Measurements from ENCODE around the gene OLFM2.

OLFM2 gene

DNA sequence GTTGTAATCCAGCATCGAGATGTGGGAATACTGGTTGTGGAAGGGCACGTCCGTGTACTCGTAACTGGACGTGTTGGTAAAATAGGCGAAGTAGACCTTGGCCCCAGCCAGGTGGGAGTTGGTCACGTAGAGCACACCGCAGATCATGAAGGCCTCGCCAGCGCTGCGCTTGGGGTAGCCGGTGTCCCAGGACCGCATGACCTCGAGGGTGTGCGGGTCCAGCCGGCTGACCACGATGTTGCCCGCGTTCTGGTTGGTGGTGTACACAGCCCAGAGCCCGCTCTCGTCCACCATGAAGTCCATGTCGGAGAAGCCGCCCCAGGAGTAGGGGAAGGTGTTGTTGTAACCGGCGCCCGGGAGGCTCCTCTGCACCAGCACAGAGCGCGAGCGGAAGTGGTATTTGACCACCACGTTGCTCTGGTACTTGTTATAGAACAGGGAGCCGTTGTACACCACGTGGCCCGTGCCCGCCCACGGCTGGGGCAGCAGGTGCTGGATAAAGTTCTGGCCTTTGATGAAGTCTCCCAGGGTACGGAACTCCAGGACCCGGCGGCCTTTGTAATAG is 82.0 kb downstream of the OLFM2 start:
- no peak for TF ChIP-seq RAD21 (IDR thresholded peaks at IDR 0.05; ENCODE audit: low read depth)
- TF ChIP-seq YY1 (IDR thresholded peaks at IDR 0.05; ENCODE audit: low read depth) = no peak

DNA sequence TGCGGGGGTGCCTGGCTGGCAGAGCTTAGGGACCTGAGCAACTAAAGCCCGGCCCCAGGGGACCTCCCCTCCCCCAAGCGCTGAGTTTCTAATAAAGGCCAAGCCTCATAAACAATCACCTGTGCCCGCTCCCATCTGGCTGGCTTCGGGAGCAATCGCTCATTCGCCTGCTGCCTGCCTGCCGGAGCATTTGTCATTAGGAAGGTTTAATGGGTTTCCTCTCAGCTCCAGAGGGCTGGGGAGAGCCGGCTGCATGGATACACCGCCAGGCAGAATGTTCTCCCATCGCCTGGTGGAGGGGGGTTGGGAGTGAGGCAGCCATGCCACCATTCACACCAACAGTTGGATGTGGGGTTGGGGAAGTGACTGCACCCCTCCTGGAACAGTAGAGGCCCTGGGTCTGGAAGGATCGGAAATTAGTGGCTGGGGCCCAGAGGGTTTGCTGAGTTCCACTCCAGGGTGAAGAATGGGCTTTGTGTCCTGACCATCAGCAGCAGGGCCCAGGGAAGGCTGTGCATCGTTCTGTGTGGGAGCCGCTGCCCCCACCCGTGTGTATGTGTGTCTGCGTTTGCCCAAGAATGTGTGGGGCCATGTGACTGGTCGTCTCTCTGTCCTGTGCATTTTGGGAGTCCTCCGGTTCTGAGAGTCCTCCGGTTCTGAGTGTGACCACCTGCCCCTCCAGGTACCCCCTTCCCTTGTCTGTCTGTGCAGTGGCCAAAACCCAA is 85.9 kb downstream of the OLFM2 start:
- no peak for TF ChIP-seq NFIC (IDR thresholded peaks at IDR 0.05)
- no peak for TF ChIP-seq FOXM1 (IDR thresholded peaks at IDR 0.05; ENCODE audit: borderline replicate concordance, low read depth)
- no peak for TF ChIP-seq TAF1 (IDR thresholded peaks at IDR 0.05; ENCODE audit: low read depth)
- no peak for TF ChIP-seq TEAD4 (IDR thresholded peaks at IDR 0.05)
- TF ChIP-seq, protein P1, sequence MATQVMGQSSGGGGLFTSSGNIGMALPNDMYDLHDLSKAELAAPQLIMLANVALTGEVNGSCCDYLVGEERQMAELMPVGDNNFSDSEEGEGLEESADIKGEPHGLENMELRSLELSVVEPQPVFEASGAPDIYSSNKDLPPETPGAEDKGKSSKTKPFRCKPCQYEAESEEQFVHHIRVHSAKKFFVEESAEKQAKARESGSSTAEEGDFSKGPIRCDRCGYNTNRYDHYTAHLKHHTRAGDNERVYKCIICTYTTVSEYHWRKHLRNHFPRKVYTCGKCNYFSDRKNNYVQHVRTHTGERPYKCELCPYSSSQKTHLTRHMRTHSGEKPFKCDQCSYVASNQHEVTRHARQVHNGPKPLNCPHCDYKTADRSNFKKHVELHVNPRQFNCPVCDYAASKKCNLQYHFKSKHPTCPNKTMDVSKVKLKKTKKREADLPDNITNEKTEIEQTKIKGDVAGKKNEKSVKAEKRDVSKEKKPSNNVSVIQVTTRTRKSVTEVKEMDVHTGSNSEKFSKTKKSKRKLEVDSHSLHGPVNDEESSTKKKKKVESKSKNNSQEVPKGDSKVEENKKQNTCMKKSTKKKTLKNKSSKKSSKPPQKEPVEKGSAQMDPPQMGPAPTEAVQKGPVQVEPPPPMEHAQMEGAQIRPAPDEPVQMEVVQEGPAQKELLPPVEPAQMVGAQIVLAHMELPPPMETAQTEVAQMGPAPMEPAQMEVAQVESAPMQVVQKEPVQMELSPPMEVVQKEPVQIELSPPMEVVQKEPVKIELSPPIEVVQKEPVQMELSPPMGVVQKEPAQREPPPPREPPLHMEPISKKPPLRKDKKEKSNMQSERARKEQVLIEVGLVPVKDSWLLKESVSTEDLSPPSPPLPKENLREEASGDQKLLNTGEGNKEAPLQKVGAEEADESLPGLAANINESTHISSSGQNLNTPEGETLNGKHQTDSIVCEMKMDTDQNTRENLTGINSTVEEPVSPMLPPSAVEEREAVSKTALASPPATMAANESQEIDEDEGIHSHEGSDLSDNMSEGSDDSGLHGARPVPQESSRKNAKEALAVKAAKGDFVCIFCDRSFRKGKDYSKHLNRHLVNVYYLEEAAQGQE (IDR thresholded peaks at IDR 0.05; ENCODE audit: low read depth) = no peak
- TF ChIP-seq EP300 (IDR thresholded peaks at IDR 0.05; ENCODE audit: borderline replicate concordance) = no peak
- TF ChIP-seq, protein P2, sequence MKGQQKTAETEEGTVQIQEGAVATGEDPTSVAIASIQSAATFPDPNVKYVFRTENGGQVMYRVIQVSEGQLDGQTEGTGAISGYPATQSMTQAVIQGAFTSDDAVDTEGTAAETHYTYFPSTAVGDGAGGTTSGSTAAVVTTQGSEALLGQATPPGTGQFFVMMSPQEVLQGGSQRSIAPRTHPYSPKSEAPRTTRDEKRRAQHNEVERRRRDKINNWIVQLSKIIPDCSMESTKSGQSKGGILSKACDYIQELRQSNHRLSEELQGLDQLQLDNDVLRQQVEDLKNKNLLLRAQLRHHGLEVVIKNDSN (IDR thresholded peaks at IDR 0.05) = no peak
- TF ChIP-seq YY1 (IDR thresholded peaks at IDR 0.05; ENCODE audit: low read depth) = no peak
- no peak for TF ChIP-seq RAD21 (IDR thresholded peaks at IDR 0.05; ENCODE audit: low read depth)
- TF ChIP-seq CEBPB (IDR thresholded peaks at IDR 0.05) = no peak
- TF ChIP-seq, protein P3, sequence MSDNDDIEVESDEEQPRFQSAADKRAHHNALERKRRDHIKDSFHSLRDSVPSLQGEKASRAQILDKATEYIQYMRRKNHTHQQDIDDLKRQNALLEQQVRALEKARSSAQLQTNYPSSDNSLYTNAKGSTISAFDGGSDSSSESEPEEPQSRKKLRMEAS (IDR thresholded peaks at IDR 0.05) = no peak
- TF ChIP-seq EGR1 (IDR thresholded peaks at IDR 0.05) = no peak
- no peak for TF ChIP-seq ZBTB7A (IDR thresholded peaks at IDR 0.05; ENCODE audit: low read depth)
- TF ChIP-seq TCF12 (IDR thresholded peaks at IDR 0.05; ENCODE audit: low read depth) = no peak
- no peak for TF ChIP-seq CREB1 (IDR thresholded peaks at IDR 0.05; ENCODE audit: low read depth)

DNA sequence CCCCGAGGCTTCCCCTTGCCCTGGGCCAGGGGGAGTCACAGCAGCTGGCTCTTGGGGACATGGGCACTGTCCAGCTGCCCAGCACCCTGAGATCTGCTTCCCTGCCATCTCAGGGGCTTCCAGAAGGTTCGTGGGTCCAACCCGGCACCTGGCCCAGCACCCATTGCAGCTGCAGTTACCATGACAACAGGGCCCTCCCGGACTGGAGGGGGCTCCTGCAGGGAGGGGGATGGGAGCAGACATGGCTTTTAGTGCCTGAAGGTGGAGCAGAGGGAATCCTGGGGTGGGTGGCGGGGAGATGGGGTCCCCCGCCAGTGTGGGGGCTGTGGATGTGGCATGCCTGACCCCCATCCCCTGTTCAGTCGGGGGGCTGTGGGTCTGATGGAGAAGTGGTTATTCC is 86.5 kb downstream of the OLFM2 start:
- TF ChIP-seq ZBTB7A (IDR thresholded peaks at IDR 0.05; ENCODE audit: low read depth) (no peak), TAF1 (IDR thresholded peaks at IDR 0.05; ENCODE audit: low read depth) (no peak), EGR1 (IDR thresholded peaks at IDR 0.05) (no peak), FOXM1 (IDR thresholded peaks at IDR 0.05; ENCODE audit: borderline replicate concordance, low read depth) (no peak), TCF12 (IDR thresholded peaks at IDR 0.05; ENCODE audit: low read depth) (no peak), TEAD4 (IDR thresholded peaks at IDR 0.05) (no peak), NFIC (IDR thresholded peaks at IDR 0.05) (no peak), CEBPB (IDR thresholded peaks at IDR 0.05) (no peak), YY1 (IDR thresholded peaks at IDR 0.05; ENCODE audit: low read depth) (no peak), EP300 (IDR thresholded peaks at IDR 0.05; ENCODE audit: borderline replicate concordance) (no peak), RAD21 (IDR thresholded peaks at IDR 0.05; ENCODE audit: low read depth) (no peak), CREB1 (IDR thresholded peaks at IDR 0.05; ENCODE audit: low read depth) (no peak)
- TF ChIP-seq, protein P1 (IDR thresholded peaks at IDR 0.05; ENCODE audit: low read depth) = no peak
- TF ChIP-seq, protein P2 (IDR thresholded peaks at IDR 0.05) = no peak
- TF ChIP-seq, protein P3 (IDR thresholded peaks at IDR 0.05) = no peak

DNA sequence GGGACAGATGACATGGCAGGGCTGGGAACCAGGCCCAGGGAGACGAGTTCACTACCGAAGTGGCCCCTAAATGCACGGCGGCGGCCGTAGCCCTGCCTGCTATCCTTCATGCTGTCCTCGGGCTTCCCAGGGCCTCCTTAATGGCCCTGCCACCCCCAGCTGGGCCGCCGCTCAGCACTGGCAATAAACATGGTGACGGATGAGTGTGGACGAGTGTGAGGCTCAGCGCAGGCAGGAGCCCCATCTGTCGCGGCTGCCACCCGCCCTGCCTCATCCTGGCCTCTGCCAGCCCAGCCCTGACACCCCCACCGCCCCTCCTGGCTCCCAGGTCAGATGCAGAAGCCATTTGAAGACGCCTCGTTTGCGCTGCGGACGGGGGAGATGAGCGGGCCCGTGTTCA is 87.6 kb downstream of the OLFM2 start:
- TF ChIP-seq TEAD4 (IDR thresholded peaks at IDR 0.05) = no peak
- TF ChIP-seq TAF1 (IDR thresholded peaks at IDR 0.05; ENCODE audit: low read depth) = no peak
- no peak for TF ChIP-seq CREB1 (IDR thresholded peaks at IDR 0.05; ENCODE audit: low read depth)
- no peak for TF ChIP-seq NFIC (IDR thresholded peaks at IDR 0.05)
- TF ChIP-seq YY1 (IDR thresholded peaks at IDR 0.05; ENCODE audit: low read depth) = no peak
- no peak for TF ChIP-seq EGR1 (IDR thresholded peaks at IDR 0.05)
- TF ChIP-seq, protein P1 (IDR thresholded peaks at IDR 0.05; ENCODE audit: low read depth) = no peak
- no peak for TF ChIP-seq FOXM1 (IDR thresholded peaks at IDR 0.05; ENCODE audit: borderline replicate concordance, low read depth)
- TF ChIP-seq, protein P2 (IDR thresholded peaks at IDR 0.05) = no peak
- no peak for TF ChIP-seq ZBTB7A (IDR thresholded peaks at IDR 0.05; ENCODE audit: low read depth)
- TF ChIP-seq, protein P3 (IDR thresholded peaks at IDR 0.05) = no peak
- no peak for TF ChIP-seq RAD21 (IDR thresholded peaks at IDR 0.05; ENCODE audit: low read depth)
- no peak for TF ChIP-seq TCF12 (IDR thresholded peaks at IDR 0.05; ENCODE audit: low read depth)
- TF ChIP-seq CEBPB (IDR thresholded peaks at IDR 0.05) = no peak
- no peak for TF ChIP-seq EP300 (IDR thresholded peaks at IDR 0.05; ENCODE audit: borderline replicate concordance)

All from Ishikawa (cell line).